Esophagus squamous epithelium (tissue), 4 donors: ENCODE measurements around the gene THAP4.
"Not testable (repeated sequence)": the region's sequence is repeated elsewhere in the genome, so short reads cannot be mapped to it uniquely, and the experiment has no call there.

ENCODE experiments used
- POLR2A ChIP-seq, 4 donors: fragments of 450-650 bp; IDR thresholded peaks; one replicate each; pipeline ENCODE4 v1.6.1; 2017; ENCODE audit warnings: antibody characterized with exemption in 4 of 4, mild to moderate bottlenecking in 4 of 4, moderate library complexity in 3 of 4
- TF ChIP-seq, protein P1 (sequence below), 6 experiments: fragments of 450-650 bp in 4 of 6; fragments of 200-600 bp in 2 of 6; sonication (generic) in 2 of 6; IDR thresholded peaks; one replicate each; pipeline ENCODE4 v1.5.1; 2016 to 2019; ENCODE audit warnings: antibody characterized with exemption in 6 of 6, mild to moderate bottlenecking in 4 of 6, moderate library complexity in 4 of 6

DNA sequence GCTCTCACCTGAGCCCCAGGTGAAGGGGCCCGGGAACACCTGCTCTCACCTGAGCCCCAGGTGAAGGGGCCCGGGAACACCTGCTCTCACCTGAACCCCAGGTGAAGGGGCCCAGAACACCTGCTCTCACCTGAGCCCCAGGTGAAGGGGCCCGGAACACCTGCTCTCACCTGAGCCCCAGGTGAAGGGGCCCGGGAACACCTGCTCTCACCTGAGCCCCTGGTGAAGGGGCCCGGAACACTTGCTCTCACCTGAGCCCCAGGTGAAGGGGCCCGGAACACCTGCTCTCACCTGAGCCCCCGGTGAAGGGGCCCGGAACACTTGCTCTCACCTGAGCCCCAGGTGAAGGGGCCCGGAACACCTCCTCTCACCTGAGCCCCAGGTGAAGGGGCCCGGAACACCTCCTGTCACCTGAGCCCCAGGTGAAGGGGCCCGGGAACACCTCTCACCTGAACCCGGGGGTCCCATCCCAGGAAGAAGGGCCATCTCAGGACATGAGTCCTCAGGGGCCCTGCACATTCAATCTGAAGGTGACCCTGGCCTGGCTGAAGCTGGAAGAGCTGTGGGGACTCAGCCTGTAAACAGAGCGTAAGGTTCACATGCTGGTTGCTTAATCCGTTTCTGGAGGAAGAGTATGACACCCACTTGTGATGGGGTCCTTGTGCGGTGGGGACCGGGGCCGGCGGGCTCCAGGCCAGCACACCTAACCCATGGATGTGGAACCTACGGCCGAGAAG is 63.9 kb downstream of the THAP4 start:
- TF ChIP-seq, protein P1, sequence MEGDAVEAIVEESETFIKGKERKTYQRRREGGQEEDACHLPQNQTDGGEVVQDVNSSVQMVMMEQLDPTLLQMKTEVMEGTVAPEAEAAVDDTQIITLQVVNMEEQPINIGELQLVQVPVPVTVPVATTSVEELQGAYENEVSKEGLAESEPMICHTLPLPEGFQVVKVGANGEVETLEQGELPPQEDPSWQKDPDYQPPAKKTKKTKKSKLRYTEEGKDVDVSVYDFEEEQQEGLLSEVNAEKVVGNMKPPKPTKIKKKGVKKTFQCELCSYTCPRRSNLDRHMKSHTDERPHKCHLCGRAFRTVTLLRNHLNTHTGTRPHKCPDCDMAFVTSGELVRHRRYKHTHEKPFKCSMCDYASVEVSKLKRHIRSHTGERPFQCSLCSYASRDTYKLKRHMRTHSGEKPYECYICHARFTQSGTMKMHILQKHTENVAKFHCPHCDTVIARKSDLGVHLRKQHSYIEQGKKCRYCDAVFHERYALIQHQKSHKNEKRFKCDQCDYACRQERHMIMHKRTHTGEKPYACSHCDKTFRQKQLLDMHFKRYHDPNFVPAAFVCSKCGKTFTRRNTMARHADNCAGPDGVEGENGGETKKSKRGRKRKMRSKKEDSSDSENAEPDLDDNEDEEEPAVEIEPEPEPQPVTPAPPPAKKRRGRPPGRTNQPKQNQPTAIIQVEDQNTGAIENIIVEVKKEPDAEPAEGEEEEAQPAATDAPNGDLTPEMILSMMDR (IDR thresholded peaks at IDR 0.05) = not testable (repeated sequence)
- not testable (repeated sequence) for TF ChIP-seq POLR2A (IDR thresholded peaks at IDR 0.05)
